Measurements from ENCODE around the gene ECSIT.
"Not testable (repeated sequence)": the region's sequence is repeated elsewhere in the genome, so short reads cannot be mapped to it uniquely, and the experiment has no call there.

ECSIT gene

GRCh38 chr19:11566164-11566563 lies 37.2 kb upstream of the ECSIT start:
- no peak for TF ChIP-seq CTCF (IDR thresholded peaks at IDR 0.05)
- TF ChIP-seq ZFX (IDR thresholded peaks at IDR 0.05; ENCODE audit: borderline replicate concordance) = no peak
- no peak overlapping the region for H3K27ac ChIP-seq

GRCh38 chr19:11565649-11565980 lies 36.7 kb upstream of the ECSIT start:
- not testable (repeated sequence) for H3K27ac ChIP-seq

GRCh38 chr19:11564082-11564807 lies 35.3 kb upstream of the ECSIT start:
- H3K27ac ChIP-seq = not testable (repeated sequence)

- no peak for TF ChIP-seq CTCF (IDR thresholded peaks at IDR 0.05)
- no peak for TF ChIP-seq ZFX (IDR thresholded peaks at IDR 0.05; ENCODE audit: borderline replicate concordance)
- H3K27ac ChIP-seq = no peak overlapping the region
Measured at GRCh38 chr19:11563532-11563931, 34.6 kb upstream of the ECSIT start.

GRCh38 chr19:11560404-11561051 lies 31.6 kb upstream of the ECSIT start:
- no peak for TF ChIP-seq ZFX (IDR thresholded peaks at IDR 0.05; ENCODE audit: borderline replicate concordance)
- peak; percentile 80 for TF ChIP-seq CTCF (IDR thresholded peaks at IDR 0.05)

GRCh38 chr19:11558881-11559828 lies 30.2 kb upstream of the ECSIT start, which contains the start of gene ELOF1:
Gene ELOF1 (minus strand): TSS chr19:11559230. CDS start chr19:11554347, 4,883 bp downstream.
- TF ChIP-seq ZFX (IDR thresholded peaks at IDR 0.05; ENCODE audit: borderline replicate concordance) (no peak), CTCF (IDR thresholded peaks at IDR 0.05) (peak; percentile 28; the same call in 1 of the 2 replicates)
- peak within 1 kb of the TSS; percentile 74 for H3K27ac ChIP-seq

More at GRCh38 chr19:11560404-11561051, 31.6 kb upstream of the ECSIT start:
- peak overlapping the region; percentile 74; the same call in 1 of the 2 replicates for H3K27ac ChIP-seq

- TF ChIP-seq ZFX (IDR thresholded peaks at IDR 0.05; ENCODE audit: borderline replicate concordance) = no peak
- no peak overlapping the region for H3K27ac ChIP-seq
Measured at GRCh38 chr19:11556634-11557420, 27.9 kb upstream of the ECSIT start.

- no peak for TF ChIP-seq CTCF (IDR thresholded peaks at IDR 0.05)
- no peak for TF ChIP-seq ZFX (IDR thresholded peaks at IDR 0.05; ENCODE audit: borderline replicate concordance)
- H3K27ac ChIP-seq = no peak overlapping the region
Measured at GRCh38 chr19:11555246-11555645, 26.3 kb upstream of the ECSIT start.
